HG03135 (cell line): ENCODE data around the gene LMO3.

Source experiments
- ATAC-seq: cut with Tn5 transposase; IDR thresholded peaks from one replicate; pipeline ENCODE4 v1.9.1; 2021; ENCODE audit warnings: mild to moderate bottlenecking, moderate library complexity; ENCODE audit not compliant: unreplicated experiment

LMO3 gene

DNA sequence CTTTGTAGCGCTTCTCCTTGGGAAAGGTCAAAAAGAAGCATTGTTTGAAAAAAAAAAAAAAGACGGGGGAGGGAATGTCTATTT is at the start of gene LMO3:
Gene LMO3, minus strand, starts transcription at position 46 of the 84 bp plus-strand sequence. CDS start 5,302 bp downstream, outside the sequence.
- ATAC-seq, result no peak

DNA sequence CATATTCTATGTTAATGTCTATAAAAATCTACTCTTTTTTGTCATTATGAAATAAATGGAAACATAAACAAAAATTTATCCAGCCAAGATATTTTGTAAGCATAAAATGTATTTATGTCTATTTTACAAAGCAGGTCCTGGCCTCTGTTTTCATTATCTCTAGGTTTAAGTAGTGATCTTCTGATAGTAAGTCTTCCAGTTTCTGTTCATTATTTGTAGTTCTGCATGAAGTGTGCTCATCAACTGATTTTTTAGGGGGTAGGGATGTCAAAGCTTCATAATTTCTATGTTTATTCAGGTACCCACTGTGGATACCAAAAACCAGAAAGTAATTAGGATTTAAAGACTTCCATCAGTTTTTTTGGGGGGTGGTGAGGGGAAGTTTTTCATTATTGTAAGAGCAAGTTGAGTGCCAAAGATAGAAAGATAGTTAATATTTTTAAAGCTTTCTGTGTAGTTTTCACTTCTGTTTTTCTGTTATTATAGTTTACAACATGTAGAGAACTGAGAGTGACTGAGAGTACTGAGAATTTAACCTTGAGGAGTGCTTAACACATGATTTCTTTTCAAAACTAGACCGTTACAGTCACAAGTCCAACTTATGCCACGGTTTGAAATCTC is 30.6 kb upstream of the LMO3 start:
- peak; percentile 89 for ATAC-seq

DNA sequence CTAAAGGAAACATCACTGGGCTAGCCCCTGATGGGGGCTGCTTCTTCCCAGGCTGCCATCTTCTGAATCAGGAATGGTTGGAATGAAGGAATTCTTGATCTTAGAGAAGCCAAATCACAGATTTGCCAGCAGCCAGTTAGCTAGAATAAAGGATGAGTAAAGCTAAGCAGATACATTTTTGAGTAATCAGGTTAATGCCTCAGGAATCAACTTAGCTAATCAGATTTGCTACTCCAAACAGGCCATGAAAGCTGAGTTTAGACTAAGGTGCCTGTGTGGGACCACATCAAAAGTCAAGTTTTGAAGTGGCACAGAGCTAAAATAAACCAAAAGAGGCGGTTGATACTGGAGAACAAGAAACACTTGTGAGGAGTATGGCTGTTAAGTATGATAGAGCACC is 28.8 kb upstream of the LMO3 start:
- no peak for ATAC-seq

GRCh38 chr12:16626991-16627390 is 21.0 kb upstream of the LMO3 start:
- no peak for ATAC-seq

- ATAC-seq, result no peak
Measured at GRCh38 chr12:16622338-16622737, 16.4 kb upstream of the LMO3 start.

- ATAC-seq, result no peak
Measured at GRCh38 chr12:16619537-16619936, 13.6 kb upstream of the LMO3 start.

DNA sequence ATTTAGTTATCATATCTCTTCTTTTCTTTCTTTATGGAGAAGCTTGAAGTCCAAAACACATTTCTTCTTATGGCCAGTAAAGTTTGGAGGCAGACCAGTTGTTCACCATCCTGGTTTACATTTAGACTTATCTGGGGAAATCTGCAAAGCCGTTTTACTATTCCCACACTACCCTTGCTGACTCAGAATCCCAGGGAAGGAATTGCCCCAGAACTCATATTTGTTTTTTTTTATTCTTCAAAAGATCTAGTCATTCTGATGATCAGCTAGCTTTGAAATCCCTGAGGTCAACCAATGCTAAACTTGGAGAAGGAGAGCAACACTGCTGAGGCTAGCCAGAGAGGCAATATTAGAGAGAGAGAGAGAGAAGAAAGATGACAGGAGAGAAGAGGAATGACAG is 12.3 kb upstream of the LMO3 start:
- ATAC-seq, result no peak

- ATAC-seq, result no peak
Measured at GRCh38 chr12:16613199-16613598, 7.2 kb upstream of the LMO3 start.

GRCh38 chr12:16612647-16613046 is 6.7 kb upstream of the LMO3 start:
- no peak for ATAC-seq

- ATAC-seq, result peak; percentile 40
Measured at GRCh38 chr12:16611146-16611545, 5.2 kb upstream of the LMO3 start.

DNA sequence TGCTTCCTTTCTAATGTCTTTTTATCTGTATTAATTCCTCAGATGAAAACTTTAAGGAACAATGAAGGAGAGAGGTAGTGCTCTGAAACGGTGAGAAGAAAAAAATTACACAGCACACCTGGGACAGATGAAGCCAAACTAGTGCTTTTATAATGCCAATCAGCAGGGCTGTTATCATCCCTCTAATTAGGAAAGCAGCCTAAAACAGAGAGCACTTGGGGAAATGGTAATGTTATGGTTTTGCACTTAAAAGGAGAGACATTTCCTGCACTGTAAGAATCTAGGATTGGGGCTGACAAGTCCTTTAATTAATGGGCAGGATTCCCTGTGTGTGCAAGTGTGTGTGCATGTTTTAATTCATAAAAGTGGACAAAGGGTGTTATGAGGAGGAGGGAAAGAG is 4.8 kb upstream of the LMO3 start:
- ATAC-seq, result no peak

GRCh38 chr12:16610001-16610585 is 4.1 kb upstream of the LMO3 start:
- ATAC-seq, result no peak

DNA sequence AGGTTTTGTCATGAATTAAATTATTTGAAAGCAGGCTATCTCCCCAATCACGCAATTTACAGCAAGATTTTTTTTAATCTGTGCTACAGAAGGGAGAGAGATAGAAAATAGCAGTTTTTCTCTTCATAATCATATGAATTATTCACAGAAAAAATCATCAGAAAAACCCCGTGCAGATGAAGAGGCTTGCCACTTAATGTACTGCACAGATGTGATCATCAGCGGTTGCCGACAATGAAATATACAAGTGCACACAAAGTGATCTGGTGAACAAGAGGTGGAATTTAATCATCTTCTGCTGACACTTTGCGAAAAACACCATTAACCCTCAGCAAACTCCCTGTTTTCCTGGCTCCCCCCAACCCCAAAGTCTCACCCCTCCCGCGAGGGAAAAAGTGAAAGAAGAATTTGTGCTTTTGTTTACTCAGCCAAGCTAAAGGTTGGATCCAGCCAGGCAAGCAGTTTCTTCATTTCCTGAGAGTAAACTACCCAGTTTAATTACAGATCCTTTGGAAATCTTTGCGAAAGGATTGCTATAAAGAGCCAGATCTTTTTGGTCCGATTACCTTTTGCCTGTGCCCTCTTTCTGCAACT is 3.1 kb upstream of the LMO3 start:
- no peak for ATAC-seq

DNA sequence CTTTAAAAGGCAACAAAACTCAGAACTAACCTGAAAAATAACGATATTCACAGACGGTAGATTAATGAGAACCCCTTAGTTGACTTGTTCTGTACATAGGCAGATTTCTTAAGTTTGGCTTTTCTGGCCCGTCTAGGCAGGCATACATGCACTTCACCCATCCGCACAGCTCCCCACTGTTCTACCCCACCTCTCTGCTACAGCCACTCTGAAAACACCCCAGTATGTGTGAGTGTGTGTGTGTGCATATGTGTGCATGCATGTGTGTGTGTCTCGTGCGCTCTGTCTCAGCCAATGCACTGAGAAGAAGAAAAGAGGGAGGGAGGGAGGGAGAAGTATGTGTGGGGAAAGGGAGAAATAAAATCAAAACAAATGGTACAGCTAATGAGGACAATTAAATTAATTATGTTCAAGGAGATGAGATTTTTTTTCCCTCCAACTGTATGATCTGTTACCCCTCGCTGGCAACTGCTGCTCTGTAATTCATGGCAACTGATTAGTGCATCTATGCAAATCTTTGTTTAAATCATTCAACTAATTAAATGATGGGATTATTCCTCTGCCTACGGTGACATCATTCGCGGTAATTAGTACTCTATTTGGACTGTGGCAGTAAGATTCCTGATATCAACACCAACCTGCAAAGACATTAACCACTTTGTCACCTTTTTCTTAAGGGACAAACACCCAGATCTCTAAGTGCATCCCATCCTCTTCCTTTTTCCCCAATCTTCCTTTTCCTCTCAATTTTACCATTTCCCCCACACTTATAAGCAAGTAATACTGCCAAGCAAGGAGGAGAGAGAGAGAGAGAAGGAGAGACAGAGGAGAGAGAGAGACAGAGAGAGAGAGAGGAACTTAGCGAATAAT is 2.2 kb upstream of the LMO3 start:
- no peak for ATAC-seq

DNA sequence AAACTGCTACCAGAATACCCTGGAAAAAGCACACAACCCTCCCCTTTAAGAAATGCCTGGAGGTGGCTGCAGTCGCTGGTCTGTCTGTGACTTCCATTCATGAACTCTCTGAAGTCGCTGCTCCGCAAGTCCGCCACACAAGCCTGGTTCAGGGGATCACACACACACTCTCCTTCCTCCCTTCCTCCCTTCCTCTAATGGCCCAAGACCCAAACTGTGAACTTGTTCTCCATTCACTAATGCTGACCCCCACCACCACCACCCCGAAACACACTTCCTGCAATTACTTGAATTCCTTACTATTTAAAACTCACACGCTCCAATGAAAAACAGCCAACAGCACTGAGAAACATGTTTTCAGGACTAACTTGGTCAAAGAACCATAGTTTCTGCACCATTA is 1.0 kb upstream of the LMO3 start:
- no peak for ATAC-seq

DNA sequence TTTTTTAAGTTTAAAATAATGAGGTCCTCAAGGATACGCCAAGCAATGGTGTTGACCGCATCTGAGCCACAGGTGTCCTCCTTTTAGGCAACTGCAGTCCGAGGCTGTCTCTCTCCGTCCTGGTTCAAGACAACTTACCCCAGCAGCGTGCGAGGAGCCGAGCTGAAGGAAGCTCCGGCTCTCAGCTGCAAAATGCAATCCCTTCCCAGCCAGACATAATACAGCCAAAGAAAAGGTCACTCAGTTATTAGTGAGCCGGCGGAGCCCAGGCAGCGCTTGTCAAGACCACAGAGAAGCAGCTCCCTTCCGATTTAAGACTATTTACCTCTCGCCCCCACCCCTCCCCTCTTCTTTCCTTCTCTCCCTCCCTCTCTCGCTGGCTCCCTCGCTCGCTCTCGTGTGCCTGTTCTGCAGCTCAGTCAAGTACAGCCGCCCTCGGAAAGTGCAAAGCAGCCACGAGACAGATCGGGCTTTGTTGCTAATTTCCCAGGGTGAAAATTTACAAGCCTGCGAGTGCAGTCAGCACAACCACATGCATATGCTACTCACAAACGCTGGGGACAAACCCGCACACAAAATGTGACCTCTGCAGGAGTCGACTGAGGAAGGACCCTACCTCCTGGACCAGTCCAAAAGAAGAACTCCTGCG is 363 bp upstream of the LMO3 start:
- peak; percentile 45 for ATAC-seq

GRCh38 chr12:16605642-16606116 is 283 bp downstream of the LMO3 start:
- ATAC-seq, result peak; percentile 17

DNA sequence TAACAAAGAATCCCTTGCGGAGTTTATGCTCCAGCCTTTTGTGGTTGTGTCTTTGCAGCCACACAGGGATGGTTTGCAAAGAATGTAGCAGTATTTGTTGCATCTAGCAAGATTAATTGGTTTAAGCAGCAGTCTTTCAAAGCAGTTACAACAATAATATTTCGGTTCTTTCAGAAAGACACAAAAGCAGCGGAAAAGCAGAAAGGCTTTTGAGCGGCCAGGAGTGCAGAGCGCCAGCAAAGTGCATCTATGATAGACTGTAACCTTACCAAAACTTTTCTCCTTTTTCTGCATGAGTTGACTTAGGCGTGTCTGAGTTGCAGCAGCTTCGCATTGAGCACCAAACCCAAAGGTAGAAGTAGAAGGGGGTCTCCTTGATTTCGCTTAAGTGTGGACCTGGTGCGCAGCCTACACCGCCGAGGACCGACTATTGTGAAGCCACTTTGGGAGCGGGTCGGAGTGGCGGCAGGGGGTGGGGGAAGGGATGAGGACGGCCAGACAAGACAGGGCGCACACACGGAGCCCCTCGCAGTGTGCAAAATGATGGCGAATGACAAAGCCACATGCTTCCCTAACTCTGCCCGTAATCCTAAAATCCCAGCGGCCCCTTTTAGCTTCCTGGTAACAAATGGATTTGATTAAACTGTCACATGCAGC is 1.2 kb downstream of the LMO3 start:
- ATAC-seq, result no peak

- no peak for ATAC-seq
Measured at GRCh38 chr12:16603916-16604575, 1.9 kb downstream of the LMO3 start.

DNA sequence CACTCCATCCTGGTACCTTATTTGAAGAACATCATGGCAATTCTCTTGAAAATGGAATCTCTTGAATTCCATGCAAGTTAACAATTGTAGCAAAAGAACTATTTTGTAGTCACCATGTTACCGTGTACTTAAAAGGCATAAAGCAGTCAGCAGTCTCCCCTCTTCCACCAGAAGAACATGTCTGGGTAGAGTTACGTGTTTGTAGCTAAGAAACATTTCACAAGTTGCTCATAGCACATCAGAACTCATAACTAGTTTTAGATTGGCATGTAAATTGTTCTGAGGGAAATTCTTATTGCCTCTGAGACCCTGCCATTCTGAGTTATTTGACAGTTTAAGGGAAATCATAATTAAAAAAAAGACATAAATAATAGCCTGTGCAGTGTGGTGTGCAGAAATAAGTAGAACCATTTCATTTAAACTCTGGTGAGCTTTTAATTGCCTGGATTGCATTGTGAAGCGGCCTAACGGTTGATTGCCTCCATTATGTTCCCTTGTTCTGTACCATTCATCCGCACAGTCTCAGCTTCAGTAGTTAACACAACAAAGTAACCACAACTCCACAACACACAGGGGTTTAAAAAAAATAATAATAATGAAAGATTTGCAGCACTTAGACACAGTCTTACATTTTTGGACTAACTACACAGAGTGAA is 2.6 kb downstream of the LMO3 start:
- ATAC-seq, result no peak
